H1 (cell line): ENCODE data around the gene ZNF283. TPM values are rescaled to one million over a fixed set of nuclear protein-coding genes. Genes with fewer than 3 reads are reported as not detected.
A peak's percentile ranks its signal among the peaks of the same experiment; 100 is the strongest.

ENCODE experiments used
- CTCF ChIA-PET: fragments of 300-600 bp; sonication (Branson Sonifier 250); formaldehyde crosslinking; loops from one replicate; lab custom pipeline; 2021; ENCODE audit not compliant: partially characterized antibody; lab: Charles Lee
- POLR2A ChIA-PET: fragments of 300-600 bp; sonication (Branson Sonifier 250); formaldehyde crosslinking; loops from one replicate; lab custom pipeline; 2021; ENCODE audit warnings: inconsistent platforms; ENCODE audit not compliant: partially characterized antibody; lab: Charles Lee
- DNase-seq, 2 experiments: peaks; one replicate each; pipeline versions ENCODE4 v3.0.0 to v3.0.0-alpha.2; 2010 to 2022; ENCODE audit warnings: low spot score in 2 of 2, low read depth in 1 of 2, mixed read lengths in 1 of 2
- FAIRE-seq: peaks from 2 replicates; lab custom pipeline; 2011; peaks lifted over from hg19 to GRCh38; lab: Jason Lieb, UNC
- H2AFZ ChIP-seq: 2 replicates; pipeline ENCODE4 v1.8.1; 2012; ENCODE audit warnings: low read length, inconsistent platforms
- H2AK5ac ChIP-seq: 2 replicates; pipeline ENCODE4 v1.6.1; 2013; ENCODE audit warnings: low read depth, low read length
- H2BK120ac ChIP-seq: replicated peaks from 2 replicates; pipeline ENCODE3; 2013; ENCODE audit warnings: low read depth, low read length, inconsistent platforms
- H2BK12ac ChIP-seq: 2 replicates; pipeline ENCODE4 v1.6.1; 2013; ENCODE audit warnings: low read depth, low read length
- H2BK15ac ChIP-seq: 2 replicates; pipeline ENCODE4 v1.6.1; 2013; ENCODE audit warnings: low read length
- H2BK20ac ChIP-seq: 2 replicates; pipeline ENCODE4 v1.6.1; 2013; ENCODE audit warnings: low read length
- H2BK5ac ChIP-seq: 2 replicates; pipeline ENCODE4 v1.6.1; 2013; ENCODE audit warnings: low read depth, low read length
- H3K14ac ChIP-seq: 2 replicates; pipeline ENCODE4 v1.6.1; 2013; ENCODE audit warnings: inconsistent platforms; ENCODE audit not compliant: insufficient read length
- H3K18ac ChIP-seq: 2 replicates; pipeline ENCODE4 v1.6.1; 2013; ENCODE audit warnings: low read length; ENCODE audit errors: extremely low read depth
- H3K23ac ChIP-seq: 2 replicates; pipeline ENCODE4 v1.6.1; 2013; ENCODE audit warnings: inconsistent platforms; ENCODE audit not compliant: insufficient read length
- H3K23me2 ChIP-seq: 2 replicates; pipeline ENCODE4 v1.6.1; 2013; ENCODE audit warnings: low read depth, low read length
- H3K27ac ChIP-seq: 2 replicates; pipeline ENCODE4 v1.6.1; 2011; ENCODE audit warnings: low read depth, low read length, inconsistent platforms
- H3K27me3 ChIP-seq, 4 experiments: replicated peaks in 1 of 4; 1 replicate in 1 of 4; 2 replicates in 3 of 4; pipeline versions ENCODE4 v1.6.1 to v1.8.1; 2011 to 2013; ENCODE audit warnings: low read length in 3 of 4, mild to moderate bottlenecking in 3 of 4, inconsistent platforms in 2 of 4, mixed read lengths in 2 of 4, moderate library complexity in 1 of 4; ENCODE audit not compliant: control insufficient read depth in 3 of 4, insufficient read depth in 3 of 4; ENCODE audit errors: extremely low read depth in 1 of 4
- H3K36me3 ChIP-seq, 4 experiments: 2 replicates each; pipeline versions ENCODE4 v1.6.1 to v1.8.1; 2011 to 2013; ENCODE audit warnings: mild to moderate bottlenecking in 4 of 4, low read length in 3 of 4, moderate library complexity in 2 of 4, control low read depth in 1 of 4, inconsistent platforms in 1 of 4; ENCODE audit not compliant: insufficient read depth in 4 of 4, control insufficient read depth in 2 of 4
- H3K4ac ChIP-seq: replicated peaks from 2 replicates; pipeline ENCODE3; 2013; ENCODE audit warnings: low read length, low read depth, mixed read lengths, inconsistent platforms; ENCODE audit not compliant: insufficient read length
- H3K4me1 ChIP-seq, 4 experiments: replicated peaks in 1 of 4; 1 replicate in 1 of 4; 2 replicates in 3 of 4; pipeline versions ENCODE4 v1.6.1 to v1.8.1; 2011 to 2013; ENCODE audit warnings: low read length in 3 of 4, inconsistent platforms in 2 of 4, mixed read lengths in 1 of 4; ENCODE audit not compliant: insufficient read depth in 4 of 4, control insufficient read depth in 3 of 4
- H3K4me2 ChIP-seq, 2 experiments: 2 replicates each; pipeline versions ENCODE4 v1.6.1 to v1.8.1; 2011 to 2013; ENCODE audit warnings: low read depth in 2 of 2, low read length in 2 of 2, control low read depth in 1 of 2, inconsistent platforms in 1 of 2, mild to moderate bottlenecking in 1 of 2; ENCODE audit not compliant: insufficient read depth in 1 of 2
- H3K4me3 ChIP-seq, 4 experiments: fragments of 200-600, 300-600 bp in 1 of 4; sonication (generic), shearing (Covaris generic), sonication (Bioruptor Twin) in 1 of 4; 2 replicates each; pipeline versions ENCODE4 v1.5.1 to v1.8.1; 2011 to 2016; ENCODE audit warnings: low read length in 4 of 4, low read depth in 3 of 4, control low read depth in 2 of 4, inconsistent platforms in 2 of 4, mild to moderate bottlenecking in 2 of 4, mixed read lengths in 1 of 4, moderate library complexity in 1 of 4; ENCODE audit not compliant: insufficient read depth in 2 of 4; ENCODE audit errors: extremely low read depth in 1 of 4
- H3K56ac ChIP-seq: replicated peaks from 2 replicates; pipeline ENCODE3; 2013; ENCODE audit warnings: low read depth, mild to moderate bottlenecking, mixed read lengths, low read length, inconsistent platforms; ENCODE audit not compliant: insufficient read length
- H3K79me1 ChIP-seq: 2 replicates; pipeline ENCODE4 v1.6.1; 2013; ENCODE audit warnings: low read depth, low read length, control low read depth
- H3K79me2 ChIP-seq, 2 experiments: 2 replicates each; pipeline versions ENCODE4 v1.6.1 to v1.8.1; 2012 to 2013; ENCODE audit warnings: low read length in 2 of 2, mild to moderate bottlenecking in 2 of 2, inconsistent platforms in 1 of 2; ENCODE audit not compliant: insufficient read depth in 2 of 2, control insufficient read depth in 1 of 2
- H3K9ac ChIP-seq, 4 experiments: replicated peaks in 1 of 4; 1 replicate in 1 of 4; 2 replicates in 3 of 4; pipeline versions ENCODE4 v1.6.1 to v1.8.1; 2011 to 2013; ENCODE audit warnings: low read depth in 3 of 4, low read length in 3 of 4, control low read depth in 2 of 4, mild to moderate bottlenecking in 2 of 4, moderate library complexity in 2 of 4, inconsistent platforms in 1 of 4; ENCODE audit errors: extremely low read depth in 1 of 4
- H3K9me3 ChIP-seq, 2 experiments: 2 replicates each; pipeline versions ENCODE4 v1.6.1 to v1.8.1; 2012 to 2013; ENCODE audit warnings: mild to moderate bottlenecking in 2 of 2, moderate library complexity in 2 of 2, control low read depth in 1 of 2, inconsistent platforms in 1 of 2, low read depth in 1 of 2, low read length in 1 of 2, mixed read lengths in 1 of 2; ENCODE audit not compliant: insufficient read depth in 2 of 2
- H4K20me1 ChIP-seq, 2 experiments: replicated peaks in 1 of 2; 2 replicates each; pipeline versions ENCODE3 to v1.8.1; 2011 to 2013; ENCODE audit warnings: inconsistent platforms in 2 of 2, low read length in 2 of 2, mild to moderate bottlenecking in 1 of 2; ENCODE audit not compliant: insufficient read depth in 2 of 2, control insufficient read depth in 1 of 2
- H4K5ac ChIP-seq: 2 replicates; pipeline ENCODE4 v1.6.1; 2013; ENCODE audit warnings: low read length, low read depth, mixed read lengths, inconsistent platforms; ENCODE audit not compliant: insufficient read length
- H4K8ac ChIP-seq: 2 replicates; pipeline ENCODE4 v1.8.0; 2013; ENCODE audit warnings: mild to moderate bottlenecking, moderate library complexity, low read length, inconsistent platforms; ENCODE audit not compliant: insufficient read depth; ENCODE audit errors: extremely low read depth
- H4K91ac ChIP-seq: replicated peaks from 2 replicates; pipeline ENCODE3; 2013; ENCODE audit warnings: low read length, mixed read lengths, inconsistent platforms; ENCODE audit not compliant: insufficient read length
- ASH2L ChIP-seq: fragments of 200-600, 300-600 bp; sonication (generic); IDR thresholded peaks from one replicate; pipeline ENCODE4 v1.7.1; 2017; ENCODE audit warnings: low read length
- ATF3 ChIP-seq: IDR thresholded peaks from 2 replicates; pipeline ENCODE4 v1.6.1; 2011; ENCODE audit warnings: low read depth, mild to moderate bottlenecking, low read length; ENCODE audit not compliant: insufficient read depth
- BACH1 ChIP-seq: IDR thresholded peaks from 2 replicates; pipeline ENCODE4 v1.6.1; 2012; ENCODE audit warnings: low read length, improper control_type of control experiment
- CBX8 ChIP-seq: fragments of 300-800, 300-1000 bp; sonication (generic); IDR thresholded peaks from 2 replicates; pipeline ENCODE4 v1.7.1; 2016; ENCODE audit warnings: low read depth, low read length, borderline replicate concordance
- CREB1 ChIP-seq: IDR thresholded peaks from 2 replicates; pipeline ENCODE4 v1.6.1; 2012; ENCODE audit warnings: inconsistent platforms
- EGR1 ChIP-seq: IDR thresholded peaks from 2 replicates; pipeline ENCODE4 v1.6.1; 2011; ENCODE audit warnings: low read depth, low read length, borderline replicate concordance
- HDAC2 ChIP-seq, 2 experiments: fragments of 300-600 bp in 1 of 2; sonication (generic) in 1 of 2; IDR thresholded peaks; 2 replicates each; pipeline ENCODE4 v1.6.1; 2011 to 2012; ENCODE audit warnings: low read depth in 2 of 2, low read length in 2 of 2, mild to moderate bottlenecking in 2 of 2, moderate library complexity in 2 of 2, borderline replicate concordance in 1 of 2, inconsistent platforms in 1 of 2
- HDAC6 ChIP-seq: IDR thresholded peaks from one replicate; pipeline ENCODE4 v1.7.1; 2012; ENCODE audit warnings: low read depth, mild to moderate bottlenecking, inconsistent platforms, low read length, moderate library complexity
- RNF2 ChIP-seq: fragments of 200-900, 300-1000 bp; sonication (generic); IDR thresholded peaks from 2 replicates; pipeline ENCODE4 v1.7.1; 2016; ENCODE audit warnings: borderline replicate concordance, low read depth, mild to moderate bottlenecking, antibody characterized with exemption, low read length; ENCODE audit not compliant: poor library complexity, severe bottlenecking; ENCODE audit errors: missing control alignments
- SP4 ChIP-seq: IDR thresholded peaks from 2 replicates; pipeline ENCODE4 v1.6.1; 2012; ENCODE audit warnings: low read length, inconsistent platforms
- TAF1 ChIP-seq: IDR thresholded peaks from 2 replicates; pipeline ENCODE4 v1.6.1; 2011; ENCODE audit warnings: mild to moderate bottlenecking, low read depth, low read length
- TCF12 ChIP-seq: IDR thresholded peaks from 2 replicates; pipeline ENCODE4 v1.6.1; 2011; ENCODE audit warnings: low read depth, mild to moderate bottlenecking, low read length
- WGBS, 2 experiments: shearing (Covaris generic) in 1 of 2; methylation state at CpG; one replicate each; pipeline versions ENCODE4 v1.1.6 to v1.1.7; 2013 to 2015; ENCODE audit warnings: low lambda C conversion rate in 2 of 2, mixed read lengths in 2 of 2, inconsistent platforms in 1 of 2, low coverage in 1 of 2, missing lambda C conversion rate in 1 of 2; ENCODE audit not compliant: insufficient replicate concordance in 2 of 2, insufficient coverage in 1 of 2, insufficient read length in 1 of 2; ENCODE audit errors: extremely low coverage in 1 of 2, missing lambda C conversion rate in 1 of 2; 5-methylcytosine and 5-hydroxymethylcytosine counted together
- polyA plus RNA-seq, 7 experiments: library from polyadenylated mRNA; depleted of rRNA in 3 of 7; stranded (reverse) in 5 of 7; unstranded in 2 of 7; fragments of >200 nt in 5 of 7; fragments of 200-250 nt in 2 of 7; gene quantifications; 1 replicate in 5 of 7; 2 replicates in 1 of 7; 4 replicates in 1 of 7; pipeline versions ENCODE4 v1.2.1 to v1.2.3, GENCODE V29; 2011 to 2013; ENCODE audit warnings: missing spikeins in 2 of 7, mixed read lengths in 2 of 7
- total RNA-seq: library from RNA; stranded (reverse); fragmentation: NEBNext Ultra II Directional; extraction: Animal tissue kit (Norgen Biotek cat#: 25700); gene quantifications from 2 replicates; pipeline ENCODE4 v1.2.1, GENCODE V29; 2021
- TF ChIP-seq, protein P1 (sequence below): IDR thresholded peaks from 2 replicates; pipeline ENCODE4 v1.6.1; 2012; ENCODE audit warnings: inconsistent platforms

ZNF283 gene
- total and polyA plus RNA-seq, 2 of the 8 experiments (the other 6 are each of a cell fraction or from before 2014, with no cell fraction given): 1.1 to 4.3 TPM

DNA sequence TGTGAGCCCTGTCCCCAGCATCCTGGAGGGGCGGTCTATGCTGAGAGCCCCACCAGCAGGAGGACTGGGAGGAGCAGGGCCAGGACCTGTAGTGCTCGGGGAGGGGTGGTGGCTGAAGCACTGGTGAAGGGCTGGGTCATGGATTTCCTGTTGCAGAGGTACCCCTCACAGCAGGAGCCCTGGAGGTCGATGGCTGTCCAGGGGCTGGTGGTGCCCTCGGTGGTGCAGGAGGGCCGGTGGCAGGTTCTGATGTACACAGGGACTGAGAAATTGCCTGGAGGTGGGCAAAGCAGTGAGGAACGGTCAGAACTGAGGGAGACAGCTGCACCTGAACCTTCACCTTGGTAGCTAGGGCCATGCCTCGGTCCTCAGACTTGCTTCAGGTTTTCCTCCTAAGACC is 29.6 kb upstream of the ZNF283 start:
- H3K79me1 ChIP-seq: no peaks in the 10 kb centered on the region
- WGBS, 2 experiments: 94% methylated on average over 7 of the region's 7 CpGs; no CpG with 5 or more reads in 1 of the 2 experiments
- no peak overlapping the region for H3K9ac ChIP-seq
- peaks cover 0 to 3% of the 10 kb centered on the region in 2 experiments for H4K20me1 ChIP-seq
- 0 out of 2 replicates have a peak overlapping the region, but pooled peaks have one; percentile 58 for H2AK5ac ChIP-seq
- no peak overlapping the region for H3K56ac ChIP-seq
- ChIA-PET POLR2A (no interaction called here), CTCF (interaction anchor here (1.3 to 37.0 kb wide), 5 partner anchors 12 to 41 kb away, joined by 3 to 703 read pairs (median 9); partner anchors contain the start of gene SMG9)
- peaks cover 4 to 36% (median 24%) of the 10 kb centered on the region in 4 experiments for H3K27me3 ChIP-seq
- H2AFZ ChIP-seq: no peak overlapping the region
- DNase-seq: no peak
- H3K79me2 ChIP-seq: no peaks in the 10 kb centered on the region
- TF ChIP-seq SP4 (no peak), TAF1 (no peak), ATF3 (no peak), CREB1 (no peak), HDAC6 (no peak), BACH1 (no peak), RNF2 (no peak), TCF12 (no peak), EGR1 (no peak), CBX8 (no peak), ASH2L (no peak), HDAC2 (IDR thresholded peaks at IDR 0.05; ENCODE audit: borderline replicate concordance in 1 of 2, low read depth in 2 of 2, low read length in 2 of 2) (no peak)
- TF ChIP-seq, protein P1, sequence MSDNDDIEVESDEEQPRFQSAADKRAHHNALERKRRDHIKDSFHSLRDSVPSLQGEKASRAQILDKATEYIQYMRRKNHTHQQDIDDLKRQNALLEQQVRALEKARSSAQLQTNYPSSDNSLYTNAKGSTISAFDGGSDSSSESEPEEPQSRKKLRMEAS: no peak
- H3K36me3 ChIP-seq: no peaks in the 10 kb centered on the region
- H3K14ac ChIP-seq: no peak overlapping the region
- 0 out of 2 replicates have a peak overlapping the region, but pooled peaks have one; percentile 92 for H2BK15ac ChIP-seq
- no peak overlapping the region; a peak in 1 of 4 replicates for H3K4me2 ChIP-seq
- H3K18ac ChIP-seq: no peak overlapping the region
- peaks cover 0 to 5% (median 3%) of the 10 kb centered on the region in 4 experiments; a peak in 5 of 7 replicates for H3K4me1 ChIP-seq
- no peak overlapping the region for H3K4me3 ChIP-seq
- peak overlapping the region; percentile 69 for H3K4ac ChIP-seq
- no peak overlapping the region for H2BK5ac ChIP-seq
- H4K8ac ChIP-seq: no peak overlapping the region
- peak overlapping the region; percentile 94; the same call in 1 of the 2 replicates for H2BK12ac ChIP-seq
- no peak overlapping the region for H4K5ac ChIP-seq
- no peak overlapping the region for H2BK20ac ChIP-seq
- no peak overlapping the region for H3K23ac ChIP-seq
- FAIRE-seq: no peak
- no peak overlapping the region for H4K91ac ChIP-seq
- no peaks in the 10 kb centered on the region for H3K9me3 ChIP-seq
- no peak overlapping the region for H2BK120ac ChIP-seq
- H3K27ac ChIP-seq: no peak overlapping the region
- peaks cover 8% of the 10 kb centered on the region for H3K23me2 ChIP-seq
